Panc1 (cell line): ENCODE data around the gene SH2B2. TPM values are rescaled to one million over a fixed set of nuclear protein-coding genes. Genes with fewer than 3 reads are reported as not detected.

Experiments used
- ATAC-seq: fragments of 200-7000 bp; cut with Tn5 transposase; 2 replicates; pipeline ENCODE4 v1.9.1; 2020; ENCODE audit warnings: mild to moderate bottlenecking, moderate library complexity
- BruUV-seq: library from RNA; stranded (reverse); fragments of 400-500 nt; replicated peaks from 2 replicates; lab custom pipeline; 2021; lab: Mats Ljungman, UMichigan
- CTCF ChIA-PET: fragments of 300-600 bp; sonication (Branson Sonifier 250); formaldehyde crosslinking; loops from one replicate; lab custom pipeline; 2022; ENCODE audit warnings: antibody characterized with exemption; lab: Charles Lee
- POLR2A ChIA-PET: fragments of 300-600 bp; sonication (Branson Sonifier 250); formaldehyde crosslinking; loops from one replicate; lab custom pipeline; 2022; ENCODE audit warnings: antibody characterized with exemption; lab: Charles Lee
- DNase-seq: peaks from one replicate; pipeline ENCODE4 v3.0.0-alpha.2; 2010; ENCODE audit warnings: low read depth, low spot score
- H3K27ac ChIP-seq: 2 replicates; pipeline ENCODE4 v1.5.1; 2011; ENCODE audit warnings: mild to moderate bottlenecking, low read length, inconsistent platforms
- H3K27me3 ChIP-seq: fragments of 200-500 bp; sonication (Bioruptor generic); 2 replicates; pipeline ENCODE4 v1.6.0; 2014; ENCODE audit warnings: low read length, inconsistent platforms; ENCODE audit not compliant: control insufficient read depth, insufficient read depth
- H3K36me3 ChIP-seq: fragments of 200-500 bp; sonication (Bioruptor generic); 2 replicates; pipeline ENCODE4 v1.5.1; 2014; ENCODE audit warnings: inconsistent platforms, mild to moderate bottlenecking, low read length, moderate library complexity; ENCODE audit not compliant: control insufficient read depth, insufficient read depth
- H3K4me1 ChIP-seq: 2 replicates; pipeline ENCODE4 v1.5.1; 2011; ENCODE audit warnings: inconsistent platforms, mild to moderate bottlenecking, low read length, moderate library complexity; ENCODE audit not compliant: control insufficient read depth, insufficient read depth
- H3K4me3 ChIP-seq, 2 experiments: 2 replicates each; pipeline ENCODE4 v1.5.1; 2011 to 2012; ENCODE audit warnings: low read depth in 2 of 2, low read length in 2 of 2, mild to moderate bottlenecking in 2 of 2, inconsistent platforms in 1 of 2, moderate library complexity in 1 of 2
- H3K9me3 ChIP-seq: fragments of 200-500 bp; sonication (Bioruptor generic); 2 replicates; pipeline ENCODE4 v1.5.1; 2014; ENCODE audit warnings: low read depth, mild to moderate bottlenecking, inconsistent platforms, low read length, moderate library complexity; ENCODE audit not compliant: control insufficient read depth, insufficient read depth
- CTCF ChIP-seq: fragments of 450-650 bp; IDR thresholded peaks from 2 replicates; pipeline ENCODE4 v1.5.1; 2017; ENCODE audit warnings: mild to moderate bottlenecking
- POLR2AphosphoS5 ChIP-seq: IDR thresholded peaks from 2 replicates; pipeline ENCODE4 v1.6.1; 2012; ENCODE audit warnings: mild to moderate bottlenecking, low read depth, low read length, moderate library complexity
- REST ChIP-seq, 2 experiments: IDR thresholded peaks; 2 replicates each; pipeline ENCODE4 v1.6.1; 2011 to 2012; ENCODE audit warnings: low read depth in 2 of 2, control low read depth in 1 of 2, low read length in 1 of 2, mild to moderate bottlenecking in 1 of 2, moderate library complexity in 1 of 2; ENCODE audit not compliant: insufficient read depth in 1 of 2
- SIN3A ChIP-seq: IDR thresholded peaks from 2 replicates; pipeline ENCODE4 v1.6.1; 2012; ENCODE audit warnings: low read depth, mild to moderate bottlenecking, low read length, moderate library complexity, borderline replicate concordance; ENCODE audit not compliant: insufficient read depth
- TCF7L2 ChIP-seq: IDR thresholded peaks from 2 replicates; pipeline ENCODE4 v1.6.1; 2011; ENCODE audit warnings: mild to moderate bottlenecking, low read depth, low read length, inconsistent platforms
- in situ Hi-C: cut with HindIII; loops from 2 replicates; pipeline ENCODE4 v1.10.0; 2016; ENCODE audit warnings: low sequenced_read_pairs, low pct_unique_long_range_greater_than_20kb
- intact Hi-C: fragments of 100-400 bp; cut with micrococcal nuclease; formaldehyde crosslinking; loops from one replicate; pipeline ENCODE4 v1.10.0; 2022; ENCODE audit not compliant: unreplicated experiment
- total RNA-seq: library from RNA; stranded (reverse); gene quantifications from one replicate; pipeline ENCODE4 v1.2.1, GENCODE V29; 2021; ENCODE audit not compliant: unreplicated experiment

Gene SH2B2
- total RNA-seq, 1 experiment from 2014 or later: 2.8 TPM

GRCh38 chr7:102277901-102278300 lies 8.8 kb upstream of the SH2B2 start:
- no peak overlapping the region for H3K27ac ChIP-seq
- H3K4me1 ChIP-seq: peaks cover 8% of the 10 kb centered on the region
- H3K27me3 ChIP-seq: no peaks in the 10 kb centered on the region
- in situ Hi-C loops: no loop called here
- TF ChIP-seq SIN3A (no peak), POLR2AphosphoS5 (no peak), CTCF (no peak), REST (IDR thresholded peaks at IDR 0.05; ENCODE audit: insufficient read depth in 1 of 2, low read depth in 2 of 2, low read length in 1 of 2) (no peak), TCF7L2 (no peak)
- CTCF ChIA-PET: no interaction called here
- ATAC-seq: no peak
- no peak overlapping the region for H3K4me3 ChIP-seq
- no peaks in the 10 kb centered on the region for H3K9me3 ChIP-seq
- POLR2A ChIA-PET: no interaction called here
- intact Hi-C loops: no loop called here
- BruUV-seq: no TSS peak
- H3K36me3 ChIP-seq: no peaks in the 10 kb centered on the region
- no peak for DNase-seq

GRCh38 chr7:102279537-102280400 lies 6.9 kb upstream of the SH2B2 start:
- Histone ChIP-seq H3K4me1 (no peaks in the 10 kb centered on the region; the same call in 1 of the 2 replicates), H3K36me3 (no peaks in the 10 kb centered on the region), H3K9me3 (no peaks in the 10 kb centered on the region), H3K4me3 (no peak overlapping the region), H3K27ac (no peak overlapping the region), H3K27me3 (no peaks in the 10 kb centered on the region)
- DNase-seq (peak; percentile 24), ATAC-seq (peak; percentile 91)
- in situ Hi-C loops: loop anchor here (10.0 kb wide), 1 partner anchor 135 kb away; no protein-coding TSS in a partner anchor
- ChIA-PET CTCF (interaction anchor here (0.6 to 1.4 kb wide), 4 partner anchors 17 to 695 kb away, joined by 3 to 9 read pairs (median 4); partner anchors contain the start of gene PRKRIP1), POLR2A (no interaction called here)
- intact Hi-C loops: loop anchor here (1.0 kb wide), 1 partner anchor 111 kb away; no protein-coding TSS in a partner anchor
- BruUV-seq: no TSS peak
- TF ChIP-seq REST (IDR thresholded peaks at IDR 0.05; ENCODE audit: insufficient read depth in 1 of 2, low read depth in 2 of 2, low read length in 1 of 2): no peak
- no peak for TF ChIP-seq TCF7L2
- no peak for TF ChIP-seq POLR2AphosphoS5
- TF ChIP-seq CTCF: peak; percentile 96
- no peak for TF ChIP-seq SIN3A
